Fibroblast of the aortic adventitia (primary cell): ENCODE data around the gene BABAM2. TPM values are rescaled to one million over a fixed set of nuclear protein-coding genes. Genes with fewer than 3 reads are reported as not detected.

Source experiments
- DNase-seq: peaks from one replicate; pipeline ENCODE4 v3.0.0-alpha.2; 2010; ENCODE audit warnings: low read depth
- H3K4me3 ChIP-seq: 2 replicates; pipeline ENCODE4 v1.5.1; 2011; ENCODE audit warnings: low read depth, mild to moderate bottlenecking, control low read depth, low read length, moderate library complexity
- CTCF ChIP-seq: IDR thresholded peaks from 2 replicates; pipeline ENCODE4 v1.5.1; 2011; ENCODE audit warnings: mild to moderate bottlenecking, low read length, control low read depth, inconsistent platforms; ENCODE audit not compliant: insufficient read depth
- total RNA-seq: library from RNA; depleted of rRNA; stranded (reverse); fragments of >200 nt; gene quantifications from 2 replicates; pipeline ENCODE4 v1.2.3, GENCODE V29; 2012; ENCODE audit warnings: low replicate concordance

Gene BABAM2
- total RNA-seq, 1 donor: 45.3 TPM

DNA sequence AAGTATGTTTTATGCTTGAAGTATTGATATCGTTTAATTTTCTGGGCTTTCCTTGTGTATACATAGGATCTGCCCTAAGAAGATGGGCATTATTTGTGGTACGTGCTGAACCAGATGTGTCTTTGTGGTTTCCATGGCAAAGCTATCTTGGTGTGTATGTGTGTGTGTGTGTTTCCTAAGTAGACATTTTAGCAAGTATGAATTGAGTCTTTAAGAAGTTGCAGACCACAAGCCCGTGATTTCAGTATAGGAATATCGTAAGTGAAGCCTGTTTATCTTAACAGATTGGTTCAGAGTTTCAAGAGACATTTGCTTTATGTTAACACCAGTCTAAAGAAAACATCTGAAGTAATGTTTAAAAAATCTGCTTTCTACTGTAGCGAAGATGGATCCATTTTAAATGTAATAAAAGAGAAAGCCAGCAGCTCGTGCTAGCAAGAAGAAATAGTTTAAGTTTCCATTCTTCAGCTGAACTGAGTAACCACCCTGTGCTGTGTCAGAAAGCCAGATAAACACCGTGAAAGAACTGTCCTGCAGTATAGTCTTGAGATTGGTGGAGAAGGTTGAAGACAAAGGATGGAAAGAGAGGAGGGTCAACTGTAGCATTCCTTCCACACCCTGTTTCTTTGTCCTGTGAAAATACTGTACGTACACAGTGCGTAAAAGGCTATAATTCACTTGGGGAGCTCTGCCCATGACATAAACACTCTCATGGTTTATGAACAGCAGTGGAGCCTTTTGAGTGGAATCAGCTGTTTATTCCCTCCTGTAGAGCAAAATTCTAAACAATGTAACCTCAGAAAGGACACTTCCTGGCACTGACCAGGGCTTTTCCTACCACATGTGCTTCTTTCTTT lies 410.2 kb downstream of the BABAM2 start:
- H3K4me3 ChIP-seq: peak overlapping the region; percentile 3
- peak; percentile 77 for DNase-seq
- TF ChIP-seq CTCF: no peak

DNA sequence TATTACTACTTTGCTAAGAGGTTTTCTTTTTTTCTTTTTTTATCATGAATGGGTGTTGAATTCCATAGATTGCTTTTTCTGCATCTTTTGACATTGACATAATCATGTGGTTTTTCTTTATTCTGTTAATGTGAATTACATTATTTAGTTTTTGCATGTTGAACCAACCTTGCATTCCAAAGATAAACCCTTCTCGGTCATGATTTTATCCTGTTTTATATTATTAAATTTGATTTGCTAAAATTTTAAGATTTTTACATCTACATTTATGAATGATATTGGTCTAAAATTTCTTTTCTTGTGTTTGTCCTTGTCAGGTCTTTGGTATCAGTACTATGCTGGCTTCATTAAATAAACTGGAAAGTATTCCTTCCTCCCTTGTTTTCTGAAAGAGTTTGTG lies 414.7 kb downstream of the BABAM2 start:
- H3K4me3 ChIP-seq: no peak overlapping the region
- no peak for TF ChIP-seq CTCF
- DNase-seq: no peak

DNA sequence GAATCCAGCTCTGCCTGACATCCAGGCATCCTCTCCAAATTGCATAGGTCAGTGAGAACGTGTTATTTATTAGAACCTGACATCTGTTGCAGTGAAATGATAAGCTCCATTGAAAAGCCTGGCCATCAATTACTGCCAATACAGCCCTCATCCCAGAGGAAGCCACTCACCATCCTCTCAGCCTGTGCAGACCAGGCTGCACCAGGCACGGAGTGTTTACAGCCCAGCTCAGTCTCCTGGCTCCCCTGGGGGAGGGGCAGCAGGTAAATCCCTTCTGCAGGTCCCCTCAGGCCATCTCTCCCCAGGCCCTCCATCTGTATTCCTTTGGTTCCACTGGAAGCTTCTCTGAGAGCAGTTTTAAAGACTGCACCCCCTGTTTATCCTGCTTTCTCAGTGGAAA lies 419.6 kb downstream of the BABAM2 start:
- no peak for DNase-seq
- no peak overlapping the region for H3K4me3 ChIP-seq
- TF ChIP-seq CTCF: no peak

- no peak for TF ChIP-seq CTCF
- no peak overlapping the region for H3K4me3 ChIP-seq
- no peak for DNase-seq
Observed at GRCh38 chr2:28311660-28312249, 421.2 kb downstream of the BABAM2 start.

GRCh38 chr2:28312307-28313219 lies 422.0 kb downstream of the BABAM2 start:
- no peak overlapping the region for H3K4me3 ChIP-seq
- no peak for DNase-seq
- TF ChIP-seq CTCF: no peak

- no peak overlapping the region for H3K4me3 ChIP-seq
- DNase-seq: no peak
- no peak for TF ChIP-seq CTCF
Observed at GRCh38 chr2:28313220-28313784, 422.8 kb downstream of the BABAM2 start.
